Measurements from ENCODE around the gene PRKCE.
"Not testable (repeated sequence)": the region's sequence is repeated elsewhere in the genome, so short reads cannot be mapped to it uniquely, and the experiment has no call there.

PRKCE gene

GRCh38 chr2:45672138-45672537 is 20.7 kb downstream of the PRKCE start:
- no peak for DNase-seq

GRCh38 chr2:45674035-45674816 is 22.8 kb downstream of the PRKCE start:
- DNase-seq = no peak

- no peak for DNase-seq
Measured at GRCh38 chr2:45675263-45675812, 23.9 kb downstream of the PRKCE start.

GRCh38 chr2:45676088-45676487 is 24.6 kb downstream of the PRKCE start:
- DNase-seq = no peak

GRCh38 chr2:45678791-45679348 is 27.4 kb downstream of the PRKCE start:
- no peak for DNase-seq

- DNase-seq = no peak
Measured at GRCh38 chr2:45680351-45680967, 29.0 kb downstream of the PRKCE start.

GRCh38 chr2:45681675-45682074 is 30.2 kb downstream of the PRKCE start:
- no peak for DNase-seq

- no peak for DNase-seq
Measured at GRCh38 chr2:45683292-45683691, 31.8 kb downstream of the PRKCE start.

GRCh38 chr2:45684756-45685155 is 33.3 kb downstream of the PRKCE start:
- DNase-seq = no peak

GRCh38 chr2:45685260-45685659 is 33.8 kb downstream of the PRKCE start:
- no peak for DNase-seq

GRCh38 chr2:45687964-45688363 is 36.5 kb downstream of the PRKCE start:
- no peak for DNase-seq

- no peak for DNase-seq
Measured at GRCh38 chr2:45688479-45689298, 37.2 kb downstream of the PRKCE start.

GRCh38 chr2:45690231-45690630 is 38.8 kb downstream of the PRKCE start:
- DNase-seq = no peak

GRCh38 chr2:45691171-45691999 is 39.9 kb downstream of the PRKCE start:
- no peak for DNase-seq

- DNase-seq = no peak
Measured at GRCh38 chr2:45692566-45692965, 41.1 kb downstream of the PRKCE start.

GRCh38 chr2:45695480-45696007 is 44.1 kb downstream of the PRKCE start:
- not testable (repeated sequence) for DNase-seq

- no peak for DNase-seq
Measured at GRCh38 chr2:45696708-45697107, 45.2 kb downstream of the PRKCE start.

- no peak for DNase-seq
Measured at GRCh38 chr2:45697190-45697589, 45.7 kb downstream of the PRKCE start.

GRCh38 chr2:45698554-45698953 is 47.1 kb downstream of the PRKCE start:
- no peak for DNase-seq

- no peak for DNase-seq
Measured at GRCh38 chr2:45699032-45699658, 47.7 kb downstream of the PRKCE start.

- no peak for DNase-seq
Measured at GRCh38 chr2:45700407-45701013, 49.0 kb downstream of the PRKCE start.

Data from stimulated activated CD4-positive, alpha-beta T cell treated with anti-CD3 and anti-CD28 coated beads, Interleukin-4, amount 100 ng/mL, for 4 hours (primary cell).